Retinal pigment epithelial cell (primary cell): ENCODE measurements around the gene TBC1D14.

Experiments used
- DNase-seq: peaks from one replicate; pipeline ENCODE4 v3.0.0-alpha.2; 2010; ENCODE audit warnings: low read depth
- H3K4me3 ChIP-seq: 2 replicates; pipeline ENCODE4 v1.5.1; 2011; ENCODE audit warnings: mild to moderate bottlenecking, low read length, control low read depth, moderate library complexity
- CTCF ChIP-seq: conservative IDR thresholded peaks from 2 replicates; pipeline ENCODE4 v1.5.1; 2011; ENCODE audit warnings: low read depth, low read length, control low read depth, inconsistent platforms

The TBC1D14 gene

DNA sequence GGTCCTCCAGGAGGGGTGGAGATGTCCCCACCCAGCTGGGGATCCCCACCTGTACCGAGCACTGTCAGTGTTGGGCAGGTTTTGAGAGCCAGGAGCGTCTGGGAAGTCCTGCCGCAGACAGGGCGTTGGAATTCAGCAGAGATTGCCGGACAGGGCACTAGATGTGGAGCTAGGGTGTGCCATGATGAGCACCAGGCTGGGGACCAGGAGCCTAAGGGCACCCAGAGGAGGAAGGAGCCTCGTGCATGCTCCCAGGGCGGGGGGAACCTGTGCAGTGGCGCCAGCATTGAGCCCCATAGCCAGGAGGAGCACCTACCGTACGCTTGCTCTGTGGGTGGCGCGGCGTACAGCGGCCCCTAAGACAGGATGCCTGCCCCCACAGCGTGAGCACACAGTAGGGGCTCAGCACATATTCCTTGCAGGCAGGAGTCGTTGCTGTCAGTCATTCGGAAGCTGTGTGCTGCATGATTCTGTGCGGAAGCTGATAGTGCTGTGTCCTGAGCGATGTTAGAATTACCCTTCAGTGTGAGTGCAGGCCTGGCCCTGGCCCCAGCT lies 114.8 kb downstream of the TBC1D14 start:
- no peak for TF ChIP-seq CTCF
- no peak for DNase-seq
- no peak overlapping the region for H3K4me3 ChIP-seq

- no peak overlapping the region for H3K4me3 ChIP-seq
- DNase-seq: no peak
- no peak for TF ChIP-seq CTCF
Observed at GRCh38 chr4:7025040-7025602, 115.5 kb downstream of the TBC1D14 start.

GRCh38 chr4:7026107-7026506 lies 116.5 kb downstream of the TBC1D14 start:
- no peak for TF ChIP-seq CTCF
- H3K4me3 ChIP-seq: no peak overlapping the region
- DNase-seq: no peak

- no peak for DNase-seq
- no peak overlapping the region for H3K4me3 ChIP-seq
- no peak for TF ChIP-seq CTCF
Observed at GRCh38 chr4:7027284-7027683, 117.7 kb downstream of the TBC1D14 start.

- no peak overlapping the region for H3K4me3 ChIP-seq
- no peak for TF ChIP-seq CTCF
- DNase-seq: no peak
Observed at GRCh38 chr4:7027913-7028312, 118.3 kb downstream of the TBC1D14 start.

- H3K4me3 ChIP-seq: no peak overlapping the region
- TF ChIP-seq CTCF: no peak
Observed at GRCh38 chr4:7029212-7029611, 119.6 kb downstream of the TBC1D14 start.

GRCh38 chr4:7029921-7030320 lies 120.3 kb downstream of the TBC1D14 start:
- DNase-seq: no peak

More at GRCh38 chr4:7029212-7029611, 119.6 kb downstream of the TBC1D14 start:
- DNase-seq: no peak

More at GRCh38 chr4:7029921-7030320, 120.3 kb downstream of the TBC1D14 start:
- TF ChIP-seq CTCF: no peak
- no peak overlapping the region for H3K4me3 ChIP-seq
